B cell (primary cell): ENCODE measurements around the gene WDR47. TPM values are rescaled to one million over a fixed set of nuclear protein-coding genes. Genes with fewer than 3 reads are reported as not detected.
A peak's percentile ranks its signal among the peaks of the same experiment; 100 is the strongest.
"Not testable (repeated sequence)": the region's sequence is repeated elsewhere in the genome, so short reads cannot be mapped to it uniquely, and the experiment has no call there.

Experiments used
- ATAC-seq: fragments of 200-7000 bp; cut with Tn5 transposase; one replicate; pipeline ENCODE4 v1.10.0; 2021; ENCODE audit warnings: low read depth, mild to moderate bottlenecking, moderate number of reproducible peaks, moderate library complexity
- CTCF ChIA-PET: fragments of 350-600 bp; sonication (Branson Sonifier 250); formaldehyde crosslinking; loops from one replicate; lab custom pipeline; 2021; ENCODE audit warnings: antibody characterized with exemption, inconsistent platforms; lab: Charles Lee
- POLR2A ChIA-PET: fragments of 350-600 bp; sonication (Branson Sonifier 250); formaldehyde crosslinking; loops from one replicate; lab custom pipeline; 2021; ENCODE audit warnings: antibody characterized with exemption; lab: Charles Lee
- DNase-seq: peaks from one replicate; pipeline ENCODE4 v3.0.0; 2013
- H2AFZ ChIP-seq: 2 replicates; pipeline ENCODE4 v1.6.1; 2012; ENCODE audit warnings: mild to moderate bottlenecking, low read depth, low read length; ENCODE audit not compliant: insufficient read depth, poor library complexity, severe bottlenecking
- H3K27ac ChIP-seq, 2 donors: 1 replicate in 1 of 2; 2 replicates in 1 of 2; pipeline ENCODE4 v1.5.1; 2012 to 2013; ENCODE audit warnings: low read length in 2 of 2, mild to moderate bottlenecking in 2 of 2, moderate library complexity in 1 of 2
- H3K27me3 ChIP-seq, 4 experiments: fragments of 200-600 bp in 1 of 4; sonication (generic) in 1 of 4; replicated peaks in 1 of 4; 1 replicate in 2 of 4; 2 replicates in 2 of 4; pipeline versions ENCODE4 v1.6.1 to v1.7.0; 2013 to 2016; ENCODE audit warnings: low read length in 3 of 4, mild to moderate bottlenecking in 2 of 4, mixed read lengths in 1 of 4, moderate library complexity in 1 of 4; ENCODE audit not compliant: insufficient read depth in 4 of 4, control insufficient read depth in 3 of 4; ENCODE audit errors: control extremely low read depth in 1 of 4
- H3K36me3 ChIP-seq, 2 experiments: replicated peaks in 1 of 2; 1 replicate in 1 of 2; 2 replicates in 1 of 2; pipeline versions ENCODE4 v1.6.1 to v1.7.1; 2013; ENCODE audit warnings: low read length in 1 of 2; ENCODE audit not compliant: insufficient read depth in 2 of 2, control insufficient read depth in 1 of 2; ENCODE audit errors: control extremely low read depth in 1 of 2, extremely low read depth in 1 of 2
- H3K4me1 ChIP-seq, 2 donors: fragments of 200-600 bp in 1 of 2; sonication (generic) in 1 of 2; 1 replicate in 1 of 2; 2 replicates in 1 of 2; pipeline versions ENCODE4 v1.5.1 to v1.6.1; 2013 to 2017; ENCODE audit warnings: low read length in 2 of 2; ENCODE audit not compliant: control insufficient read depth in 2 of 2, insufficient read depth in 2 of 2
- H3K4me2 ChIP-seq: replicated peaks from 2 replicates; pipeline ENCODE3; 2012; ENCODE audit warnings: mild to moderate bottlenecking, low read depth, low read length; ENCODE audit not compliant: poor library complexity, severe bottlenecking
- H3K4me3 ChIP-seq, 5 experiments: fragments of 200-600 bp in 1 of 5; sonication (generic) in 1 of 5; 1 replicate in 3 of 5; 2 replicates in 2 of 5; pipeline versions ENCODE4 v1.5.1 to v1.7.0; 2011 to 2016; ENCODE audit warnings: low read length in 4 of 5, mild to moderate bottlenecking in 4 of 5, low read depth in 2 of 5, control low read depth in 1 of 5, moderate library complexity in 1 of 5; ENCODE audit not compliant: insufficient read depth in 1 of 5; ENCODE audit errors: control extremely low read depth in 1 of 5, extremely low read depth in 1 of 5
- H3K79me2 ChIP-seq: fragments of 200-600 bp; sonication (generic); one replicate; pipeline ENCODE4 v1.6.0; 2016; ENCODE audit warnings: low read length; ENCODE audit not compliant: control insufficient read depth, insufficient read depth
- H3K9ac ChIP-seq: fragments of 200-600 bp; sonication (generic); 2 replicates; pipeline ENCODE4 v1.6.1; 2017; ENCODE audit warnings: mild to moderate bottlenecking, low read length, moderate library complexity
- H3K9me3 ChIP-seq, 3 donors: one replicate each; pipeline versions ENCODE4 v1.6.1 to v1.7.1; 2013; ENCODE audit warnings: low read length in 2 of 3; ENCODE audit not compliant: control insufficient read depth in 2 of 3, insufficient read depth in 1 of 3; ENCODE audit errors: control extremely low read depth in 1 of 3
- H4K20me1 ChIP-seq: 2 replicates; pipeline ENCODE4 v1.6.0; 2012; ENCODE audit warnings: mild to moderate bottlenecking, low read length; ENCODE audit not compliant: insufficient read depth, control insufficient read depth, poor library complexity, severe bottlenecking
- H3K27ac Mint-ChIP-seq: one replicate; pipeline ENCODE4 v1.8.0; 2021; ENCODE audit warnings: mixed read lengths
- H3K27me3 Mint-ChIP-seq: one replicate; pipeline ENCODE4 v1.8.0; 2021; ENCODE audit warnings: mixed read lengths
- H3K4me1 Mint-ChIP-seq: one replicate; pipeline ENCODE4 v1.8.0; 2021; ENCODE audit warnings: mixed read lengths
- H3K4me3 Mint-ChIP-seq: one replicate; pipeline ENCODE4 v1.8.0; 2021; ENCODE audit warnings: mixed read lengths
- H3K9me3 Mint-ChIP-seq: one replicate; pipeline ENCODE4 v1.8.0; 2022; ENCODE audit warnings: mixed read lengths; ENCODE audit not compliant: insufficient read depth
- EZH2 ChIP-seq: IDR thresholded peaks from 2 replicates; pipeline ENCODE4 v1.6.1; 2012; ENCODE audit warnings: borderline replicate concordance, low read depth, mild to moderate bottlenecking, moderate library complexity, low read length; ENCODE audit not compliant: insufficient read depth, poor library complexity, severe bottlenecking
- WGBS: methylation state at CpG from one replicate; pipeline ENCODE4 v1.1.5; 2013; ENCODE audit warnings: missing lambda C conversion rate; ENCODE audit not compliant: insufficient coverage; 5-methylcytosine and 5-hydroxymethylcytosine counted together
- intact Hi-C: fragments of 100-400 bp; cut with micrococcal nuclease; formaldehyde crosslinking; loops from one replicate; pipeline ENCODE4 v1.10.0; 2022
- polyA plus RNA-seq: library from polyadenylated mRNA; depleted of rRNA; stranded (reverse); fragments of >200 nt; gene quantifications from 2 replicates; pipeline ENCODE4 v1.2.3, GENCODE V29; 2012
- total RNA-seq, 2 donors: library from RNA; stranded (reverse); fragments of 120-200 nt in 1 of 2; gene quantifications; 1 replicate in 1 of 2; 2 replicates in 1 of 2; pipeline versions ENCODE4 v1.2.3 to v1.2.4, GENCODE V29; 2013 to 2022
- TF ChIP-seq, protein P1 (sequence below): fragments of 200-600 bp; IDR thresholded peaks from one replicate; pipeline ENCODE4 v1.8.0; 2022; ENCODE audit warnings: antibody characterized with exemption, mild to moderate bottlenecking

Gene WDR47
- total and polyA plus RNA-seq, 2 donors (not counting 1 experiment from before 2014, with no cell fraction given), result 4.4 to 21.6 TPM

DNA sequence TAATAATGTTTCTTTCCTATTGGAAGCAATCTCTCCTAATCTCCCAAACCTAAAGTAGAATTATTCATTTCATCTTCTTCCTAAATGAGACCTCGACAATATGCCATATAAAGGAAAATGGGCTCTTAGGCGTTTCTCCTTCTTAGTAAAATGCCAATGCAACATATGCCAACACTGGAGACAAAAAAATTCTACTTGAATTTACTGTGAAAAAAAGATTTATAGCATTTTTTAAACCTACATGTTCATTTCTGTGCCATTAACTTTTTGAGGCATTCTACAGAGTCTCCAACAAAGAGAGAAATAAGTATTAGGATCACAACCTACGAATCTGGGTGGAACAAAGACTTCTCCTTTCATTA, 1.3 kb downstream of the WDR47 start:
- no peaks in the 10 kb centered on the region for H3K9me3 Mint-ChIP-seq
- WGBS, result no CpG with 5 or more reads among the region's 3 CpGs
- peaks cover 5% of the 10 kb centered on the region for H4K20me1 ChIP-seq
- no peaks in the 10 kb centered on the region for H3K27me3 ChIP-seq
- H3K36me3 ChIP-seq, result no peaks in the 10 kb centered on the region
- peak overlapping the region; percentile 97 for H3K4me3 Mint-ChIP-seq
- peak overlapping the region; percentile 97 for H3K4me2 ChIP-seq
- no peak overlapping the region for H3K27ac ChIP-seq
- ATAC-seq, result no peak
- peaks cover 16% of the 10 kb centered on the region for H3K4me1 Mint-ChIP-seq
- peaks cover 32% of the 10 kb centered on the region for H3K79me2 ChIP-seq
- peak overlapping the region; percentile 92 for H3K9ac ChIP-seq
- peak overlapping the region; percentile 35 for H2AFZ ChIP-seq
- POLR2A ChIA-PET, result no interaction called here
- H3K27ac Mint-ChIP-seq, result peak overlapping the region; percentile 95
- intact Hi-C loops, result loop anchor here (5.0 to 10.0 kb wide), 3 partner anchors 172 to 974 kb away; partner anchors contain the start of genes EEIG2 and SARS1
- TF ChIP-seq, protein P1, sequence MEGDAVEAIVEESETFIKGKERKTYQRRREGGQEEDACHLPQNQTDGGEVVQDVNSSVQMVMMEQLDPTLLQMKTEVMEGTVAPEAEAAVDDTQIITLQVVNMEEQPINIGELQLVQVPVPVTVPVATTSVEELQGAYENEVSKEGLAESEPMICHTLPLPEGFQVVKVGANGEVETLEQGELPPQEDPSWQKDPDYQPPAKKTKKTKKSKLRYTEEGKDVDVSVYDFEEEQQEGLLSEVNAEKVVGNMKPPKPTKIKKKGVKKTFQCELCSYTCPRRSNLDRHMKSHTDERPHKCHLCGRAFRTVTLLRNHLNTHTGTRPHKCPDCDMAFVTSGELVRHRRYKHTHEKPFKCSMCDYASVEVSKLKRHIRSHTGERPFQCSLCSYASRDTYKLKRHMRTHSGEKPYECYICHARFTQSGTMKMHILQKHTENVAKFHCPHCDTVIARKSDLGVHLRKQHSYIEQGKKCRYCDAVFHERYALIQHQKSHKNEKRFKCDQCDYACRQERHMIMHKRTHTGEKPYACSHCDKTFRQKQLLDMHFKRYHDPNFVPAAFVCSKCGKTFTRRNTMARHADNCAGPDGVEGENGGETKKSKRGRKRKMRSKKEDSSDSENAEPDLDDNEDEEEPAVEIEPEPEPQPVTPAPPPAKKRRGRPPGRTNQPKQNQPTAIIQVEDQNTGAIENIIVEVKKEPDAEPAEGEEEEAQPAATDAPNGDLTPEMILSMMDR, result no peak
- TF ChIP-seq EZH2, result no peak
- H3K9me3 ChIP-seq, result peaks cover 0 to 3% (median 0%) of the 10 kb centered on the region in 3 donors
- H3K4me3 ChIP-seq, result peak overlapping the region; percentile 28 to 93 (median 92)
- no peaks in the 10 kb centered on the region for H3K27me3 Mint-ChIP-seq
- CTCF ChIA-PET, result interaction anchor here (0.7 kb wide), 2 partner anchors 18 to 64 kb away, joined by 3 to 6 read pairs; no protein-coding TSS in a partner anchor
- peaks cover 7% of the 10 kb centered on the region in 2 donors for H3K4me1 ChIP-seq
- no peak for DNase-seq

DNA sequence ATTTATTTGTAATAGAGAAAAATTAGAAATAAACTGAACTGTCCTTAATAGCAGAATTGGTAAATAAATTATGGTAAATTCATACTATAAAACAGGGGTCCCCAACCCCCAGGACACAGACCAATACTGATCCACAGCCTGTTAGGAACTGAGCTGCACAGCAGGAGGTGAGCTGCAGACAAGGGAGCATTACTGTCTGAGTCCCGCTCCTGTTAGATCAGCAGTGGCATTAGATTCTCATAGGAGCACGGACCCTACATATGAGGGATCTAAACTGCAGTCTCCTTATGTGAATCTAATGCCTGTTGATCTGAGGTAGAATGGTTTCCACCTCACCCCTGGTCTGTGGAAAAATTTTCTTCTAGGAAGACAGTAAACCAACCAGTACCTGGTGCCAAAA, 7.5 kb downstream of the WDR47 start:
- peaks cover 70% of the 10 kb centered on the region for H3K79me2 ChIP-seq
- POLR2A ChIA-PET, result no interaction called here
- no peak overlapping the region for H2AFZ ChIP-seq
- no peak overlapping the region for H3K27ac Mint-ChIP-seq
- no peaks in the 10 kb centered on the region for H3K9me3 ChIP-seq
- peaks cover 5% of the 10 kb centered on the region for H4K20me1 ChIP-seq
- no peak overlapping the region for H3K4me2 ChIP-seq
- no peak for DNase-seq
- TF ChIP-seq EZH2, result no peak
- TF ChIP-seq, protein P1, result no peak
- no peaks in the 10 kb centered on the region for H3K9me3 Mint-ChIP-seq
- H3K9ac ChIP-seq, result no peak overlapping the region
- intact Hi-C loops, result no loop called here
- no peak overlapping the region for H3K27ac ChIP-seq
- CTCF ChIA-PET, result no interaction called here
- H3K4me1 ChIP-seq, result no peaks in the 10 kb centered on the region
- ATAC-seq, result no peak
- no peak overlapping the region for H3K4me3 Mint-ChIP-seq
- no peak overlapping the region for H3K4me3 ChIP-seq
- H3K36me3 ChIP-seq, result peaks cover 0 to 1% of the 10 kb centered on the region in 2 experiments
- H3K4me1 Mint-ChIP-seq, result no peaks in the 10 kb centered on the region
- no peaks in the 10 kb centered on the region for H3K27me3 Mint-ChIP-seq
- WGBS, result 100% methylated on average over 2 of the region's 2 CpGs
- no peaks in the 10 kb centered on the region for H3K27me3 ChIP-seq

DNA sequence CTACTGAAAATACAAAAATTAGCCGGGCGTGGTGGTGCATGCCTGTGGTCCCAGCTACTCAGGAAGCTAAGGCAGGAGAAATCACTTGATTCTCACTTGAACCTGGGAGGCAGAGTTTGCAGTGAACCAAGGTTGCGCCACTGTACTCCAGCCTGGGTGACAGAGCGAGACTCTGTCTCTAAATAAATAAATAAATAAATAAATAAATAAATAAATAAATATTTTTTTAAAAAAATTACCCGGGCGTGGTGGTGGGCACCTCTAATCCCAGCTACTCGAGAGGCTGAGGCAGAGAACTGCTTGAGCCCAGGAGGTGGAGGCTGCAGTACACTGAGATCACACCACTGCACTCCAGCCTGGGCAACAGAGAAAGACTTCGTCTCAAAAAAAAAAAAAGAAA, 12.4 kb downstream of the WDR47 start:
- ATAC-seq, DNase-seq, H4K20me1 ChIP-seq, H3K4me1 ChIP-seq, H3K4me2 ChIP-seq, H2AFZ ChIP-seq, H3K27ac ChIP-seq, H3K4me3 Mint-ChIP-seq, H3K9me3 Mint-ChIP-seq, H3K9ac ChIP-seq, H3K27ac Mint-ChIP-seq, H3K36me3 ChIP-seq, H3K9me3 ChIP-seq, H3K27me3 ChIP-seq, H3K4me3 ChIP-seq, H3K4me1 Mint-ChIP-seq, POLR2A ChIA-PET, H3K27me3 Mint-ChIP-seq: not testable (repeated sequence)
- intact Hi-C loops, result loop anchor here (10.0 kb wide), 1 partner anchor 165 kb away; no protein-coding TSS in a partner anchor
- WGBS, result 100% methylated on average over 2 of the region's 8 CpGs
- H3K79me2 ChIP-seq, result peaks cover 66% of the 10 kb centered on the region
- CTCF ChIA-PET, result interaction anchor here (2.7 to 3.0 kb wide), 2 partner anchors 71 to 82 kb away, joined by 11 to 19 read pairs; a partner anchor contains a TSS
